GM19193 (cell line): Measurements from ENCODE around the gene EIF4A3.

Experiments used
- POLR2A ChIP-seq: IDR thresholded peaks from 4 replicates; pipeline ENCODE4 v1.6.1; 2011; ENCODE audit not compliant: insufficient read depth, insufficient read length; ENCODE audit errors: extremely low read depth

Gene EIF4A3

DNA sequence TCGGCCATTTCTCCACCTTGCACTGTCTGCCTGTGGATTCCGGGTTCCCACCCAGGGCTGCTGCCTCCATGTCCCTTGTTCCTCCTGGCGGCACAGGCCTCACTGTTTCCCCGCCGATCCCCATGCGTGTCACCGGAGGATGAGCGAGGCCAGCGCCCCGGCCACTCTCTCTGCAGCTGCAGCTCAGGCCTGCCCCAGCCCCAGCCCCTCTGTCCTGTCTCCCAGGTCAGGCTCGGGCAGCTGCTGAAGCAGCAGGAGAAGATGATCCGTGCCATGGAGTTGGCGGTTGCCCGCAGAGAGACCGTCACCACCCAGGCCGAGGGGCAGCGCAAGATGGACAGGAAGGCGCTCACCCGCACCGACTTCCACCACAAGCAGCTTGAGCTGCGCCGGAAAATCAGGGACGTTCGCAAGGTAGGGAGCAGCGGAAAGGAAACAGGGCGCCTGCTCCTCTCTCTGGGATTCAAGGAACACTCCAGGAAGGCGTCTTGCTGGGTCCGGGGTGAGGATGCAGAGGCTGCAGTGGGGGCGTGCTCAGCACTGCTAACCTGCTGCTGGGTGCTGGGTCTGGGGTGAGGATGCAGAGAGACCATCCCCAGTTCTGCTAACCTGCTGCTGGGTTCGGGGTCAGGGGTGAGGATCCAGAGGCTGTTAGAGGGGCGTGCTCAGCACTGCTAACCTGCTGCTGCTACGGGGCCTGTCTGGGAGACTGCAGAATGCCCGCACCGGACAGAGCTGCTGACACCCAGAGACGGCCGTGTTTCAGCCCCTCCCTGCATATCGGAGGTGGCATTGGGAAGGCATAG, 51.7 kb downstream of the EIF4A3 start:
- TF ChIP-seq POLR2A, result no peak

DNA sequence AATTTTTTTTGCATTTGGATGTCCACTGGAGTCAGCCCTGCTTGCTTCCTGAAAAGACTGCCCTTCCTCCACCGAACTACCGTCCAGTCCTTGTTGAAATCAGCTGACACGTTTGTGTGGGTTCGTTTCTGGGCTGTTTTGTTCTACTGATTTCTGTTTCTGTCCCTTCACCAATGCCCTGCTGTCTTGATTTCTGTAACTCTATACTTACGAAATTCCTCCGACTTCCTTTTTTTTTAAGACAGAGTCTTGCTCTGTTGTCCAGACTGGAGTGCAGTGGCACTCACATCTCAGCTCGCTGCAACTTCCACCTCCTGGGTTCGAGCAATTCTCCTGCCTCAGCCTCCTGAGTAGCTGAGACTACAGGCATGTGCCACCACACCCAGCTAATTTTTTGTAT, 54.0 kb downstream of the EIF4A3 start:
- no peak for TF ChIP-seq POLR2A

DNA sequence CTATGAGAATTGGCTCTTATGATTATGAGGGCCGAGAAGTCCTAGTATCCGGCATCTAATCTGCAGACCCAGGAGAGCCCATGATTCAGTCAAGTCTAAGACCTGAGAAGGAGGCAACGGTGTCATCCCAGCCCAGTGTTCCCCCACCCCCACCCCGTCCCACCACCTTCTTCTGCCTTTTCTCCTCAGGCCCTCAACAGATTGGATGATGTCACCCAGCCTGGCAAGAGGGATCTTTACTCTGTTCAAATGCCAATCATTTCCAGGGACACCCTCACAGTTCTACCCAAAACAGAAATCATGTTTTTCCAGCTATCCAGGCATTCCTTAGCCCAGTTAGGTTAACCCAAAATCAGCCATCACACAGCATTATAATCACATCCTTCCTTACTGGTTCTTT, 55.6 kb downstream of the EIF4A3 start:
- no peak for TF ChIP-seq POLR2A

DNA sequence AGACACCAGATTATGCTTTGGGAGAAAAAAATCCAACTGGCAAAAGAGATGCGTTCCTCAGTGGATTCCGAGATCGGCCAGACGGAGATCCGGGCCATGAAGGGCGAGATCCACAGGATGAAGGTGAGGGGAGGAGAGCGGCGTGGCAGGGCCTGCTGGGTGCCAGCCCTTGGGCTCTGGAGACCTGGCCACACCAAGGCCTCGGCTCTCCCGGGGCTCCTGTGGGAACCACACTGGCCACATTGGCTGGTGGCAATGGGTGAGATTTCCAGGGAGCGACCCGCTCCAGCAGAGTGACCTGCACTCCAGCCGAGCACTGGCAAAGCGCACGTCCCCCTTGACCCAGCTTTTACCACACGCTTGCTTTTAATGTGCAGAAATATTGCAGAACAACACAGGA, 57.2 kb downstream of the EIF4A3 start:
- no peak for TF ChIP-seq POLR2A

DNA sequence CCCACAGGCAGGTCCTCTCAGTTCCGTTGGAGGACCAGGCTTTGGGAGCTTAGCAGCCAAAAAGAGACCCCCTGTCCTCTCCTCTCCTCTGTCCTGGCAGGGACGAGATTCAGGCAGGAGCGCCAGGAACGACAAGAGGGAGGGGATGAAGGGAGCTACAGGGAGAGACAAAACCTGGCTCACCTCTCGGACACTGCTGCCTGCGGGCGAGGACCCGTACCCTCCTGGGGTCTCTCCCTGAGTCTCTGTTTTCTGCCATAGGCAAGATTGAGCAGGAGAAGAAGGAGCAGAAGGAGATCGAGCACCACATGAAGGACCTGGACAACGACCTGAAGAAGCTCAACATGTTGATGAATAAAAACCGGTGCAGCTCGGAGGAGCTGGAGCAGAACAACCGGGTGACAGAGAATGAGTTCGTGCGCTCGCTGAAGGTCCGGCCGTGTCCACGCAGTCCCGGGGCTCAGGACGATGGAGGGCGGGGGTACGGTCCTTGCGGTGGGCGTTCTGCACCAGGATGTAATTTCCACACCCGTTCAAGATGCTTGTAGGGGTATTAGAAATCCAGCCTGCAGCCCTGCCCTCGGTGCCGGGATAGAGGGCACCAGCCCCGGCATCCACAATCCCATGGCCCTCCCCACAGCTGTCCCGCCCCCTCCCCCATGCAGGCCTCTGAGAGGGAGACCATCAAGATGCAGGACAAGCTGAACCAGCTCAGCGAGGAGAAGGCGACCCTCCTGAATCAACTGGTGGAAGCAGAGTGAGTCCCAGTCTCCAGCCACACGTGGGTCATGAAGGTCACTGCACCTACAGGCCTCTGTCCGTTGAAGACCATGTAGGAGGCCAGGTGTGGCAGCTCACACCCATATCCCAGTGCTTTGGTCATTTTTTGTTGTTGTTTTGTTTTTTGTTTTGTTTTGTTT, 59.3 kb downstream of the EIF4A3 start:
- TF ChIP-seq POLR2A, result no peak

DNA sequence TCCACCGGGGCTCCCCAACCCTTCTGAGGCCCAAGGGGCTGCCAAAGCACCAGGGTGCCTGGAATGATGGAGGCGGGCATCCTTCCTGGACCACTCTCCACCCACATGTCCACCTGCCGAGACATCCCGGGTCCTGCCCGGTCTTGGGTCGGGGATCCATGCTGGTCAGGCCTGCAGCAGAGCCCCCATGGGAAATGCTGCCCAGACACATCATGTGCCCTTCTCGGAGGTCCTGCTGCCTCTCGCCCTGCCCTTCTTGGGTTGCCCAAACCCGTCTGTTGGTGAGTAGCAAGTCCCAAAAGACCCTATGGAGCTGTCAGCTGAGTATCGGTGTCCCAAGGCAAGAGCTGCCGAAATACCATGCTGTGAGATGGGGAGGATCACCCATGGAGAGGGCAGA, 60.3 kb downstream of the EIF4A3 start:
- no peak for TF ChIP-seq POLR2A

DNA sequence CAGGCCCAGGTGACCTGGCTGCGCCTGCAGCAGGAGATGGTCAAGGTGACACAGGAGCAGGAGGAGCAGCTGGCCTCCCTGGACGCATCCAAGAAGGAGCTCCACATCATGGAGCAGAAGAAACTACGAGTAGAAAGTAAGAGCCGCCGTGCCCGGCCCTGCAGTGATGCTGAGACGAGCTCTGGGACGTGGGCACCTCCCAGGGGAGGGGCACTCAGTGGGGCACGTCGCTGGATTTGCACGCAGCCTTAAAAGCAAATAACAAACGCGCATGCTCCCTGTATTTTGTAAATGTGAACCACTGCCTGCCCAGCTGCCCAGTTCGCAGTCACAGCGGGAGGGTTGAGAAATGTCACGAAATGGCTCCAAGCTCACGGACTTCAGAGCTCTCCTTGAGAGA, 60.8 kb downstream of the EIF4A3 start:
- TF ChIP-seq POLR2A, result no peak

DNA sequence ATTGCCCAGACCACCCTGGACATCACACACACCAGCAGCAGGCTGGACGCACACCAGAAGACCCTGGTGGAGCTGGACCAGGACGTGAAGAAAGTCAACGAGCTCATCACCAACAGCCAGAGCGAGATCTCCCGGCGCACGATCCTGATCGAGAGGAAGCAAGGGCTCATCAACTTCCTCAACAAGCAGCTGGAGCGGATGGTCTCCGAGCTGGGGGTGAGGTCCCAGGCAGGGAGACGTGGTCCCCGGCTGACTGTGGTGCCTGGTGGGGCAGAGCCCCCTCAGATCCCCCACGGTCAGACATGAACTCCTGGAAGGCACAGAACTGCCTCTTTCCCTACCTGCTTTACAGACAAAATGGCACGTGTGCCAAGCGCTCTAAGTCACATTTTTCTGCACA, 62.2 kb downstream of the EIF4A3 start:
- no peak for TF ChIP-seq POLR2A
